Activated T-cell treated with anti-CD3 and anti-CD28 coated beads for 4 hours (primary cell): ENCODE results near the gene NKD2.
"Not testable (repeated sequence)": the region's sequence is repeated elsewhere in the genome, so short reads cannot be mapped to it uniquely, and the experiment has no call there.

Source experiments
- DNase-seq: peaks from one replicate; pipeline ENCODE4 v3.0.0-alpha.2; 2020

Gene NKD2

DNA sequence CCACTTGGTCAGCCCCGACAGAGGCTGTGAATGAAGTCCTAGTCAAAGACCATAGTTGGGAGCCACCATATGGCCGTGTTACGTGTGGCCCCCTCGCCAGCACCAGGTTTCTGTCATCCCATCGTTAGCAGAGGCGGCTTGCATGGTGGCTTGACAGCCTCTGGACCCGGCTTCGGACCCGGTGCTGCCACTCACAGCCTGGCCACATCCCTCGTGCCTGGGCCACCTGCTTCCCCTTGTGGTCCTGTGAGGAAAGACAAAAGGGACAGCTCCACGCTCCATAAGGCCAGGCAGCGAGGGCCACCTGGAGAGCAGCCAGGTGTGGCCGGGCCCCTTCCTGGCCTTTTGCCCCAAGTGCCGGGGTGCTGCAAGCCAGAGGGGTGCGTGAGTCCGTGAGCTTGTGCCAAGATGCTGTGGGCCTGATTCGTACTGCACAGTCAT, 6.2 kb downstream of the NKD2 start:
- DNase-seq = no peak

DNA sequence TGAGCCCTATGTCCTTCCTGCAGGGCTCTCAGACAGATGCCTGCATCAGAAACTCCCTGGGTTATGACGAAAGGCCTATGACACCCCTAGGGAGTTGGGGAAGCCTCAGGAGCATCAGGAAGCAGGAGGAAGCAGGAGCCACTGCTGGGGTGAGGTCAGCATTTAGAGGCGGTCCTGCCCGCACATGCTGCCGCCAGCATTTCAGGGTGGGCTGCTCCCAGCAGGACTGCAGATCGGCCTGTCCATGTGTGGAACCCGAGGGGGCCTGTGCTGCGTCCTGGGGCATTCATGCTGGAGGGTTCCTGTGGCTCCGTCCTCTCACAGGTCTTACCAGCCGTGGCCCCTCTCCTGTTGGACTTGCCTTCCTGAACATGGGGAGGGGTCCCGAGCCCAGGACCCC, 6.9 kb downstream of the NKD2 start:
- DNase-seq = no peak

DNA sequence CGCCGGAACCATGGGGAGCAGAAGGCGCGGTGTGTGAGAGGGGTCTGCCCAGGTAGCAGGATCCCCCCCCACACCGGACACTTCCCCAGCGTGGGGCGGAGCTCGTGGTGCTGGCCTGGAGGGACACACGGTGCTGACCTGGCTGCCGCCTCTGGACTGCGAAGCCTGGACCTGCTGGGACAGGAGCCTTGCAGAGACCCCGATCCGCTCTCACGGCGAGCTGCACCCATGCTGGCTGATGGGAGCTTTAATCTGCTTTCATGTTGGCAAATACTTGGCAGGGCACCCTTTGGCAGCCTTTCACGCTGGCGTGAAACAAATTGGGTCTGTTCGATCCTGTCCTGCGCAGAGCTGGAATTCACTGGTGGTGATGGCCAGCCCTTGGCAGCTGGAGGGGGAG, 7.4 kb downstream of the NKD2 start:
- DNase-seq = no peak

DNA sequence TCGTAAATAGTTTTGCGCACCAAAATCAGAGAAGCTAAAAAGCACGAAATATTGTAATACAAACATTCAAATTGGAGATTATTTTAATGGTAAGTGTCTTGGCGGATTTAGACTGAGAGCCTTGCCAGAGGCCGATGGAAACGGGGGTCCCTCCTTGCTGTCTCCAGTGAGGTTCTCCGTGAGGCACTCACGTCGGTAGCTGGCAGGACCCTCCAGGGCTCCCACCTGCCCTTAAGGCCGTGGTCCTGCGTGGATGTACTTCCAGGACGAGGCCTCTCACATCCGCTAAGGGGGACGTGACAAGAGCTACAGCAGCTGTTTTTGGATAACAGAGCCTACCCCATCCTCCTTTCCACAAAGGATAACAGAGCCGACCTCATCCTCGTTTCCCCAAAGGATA, 7.9 kb downstream of the NKD2 start:
- no peak for DNase-seq

DNA sequence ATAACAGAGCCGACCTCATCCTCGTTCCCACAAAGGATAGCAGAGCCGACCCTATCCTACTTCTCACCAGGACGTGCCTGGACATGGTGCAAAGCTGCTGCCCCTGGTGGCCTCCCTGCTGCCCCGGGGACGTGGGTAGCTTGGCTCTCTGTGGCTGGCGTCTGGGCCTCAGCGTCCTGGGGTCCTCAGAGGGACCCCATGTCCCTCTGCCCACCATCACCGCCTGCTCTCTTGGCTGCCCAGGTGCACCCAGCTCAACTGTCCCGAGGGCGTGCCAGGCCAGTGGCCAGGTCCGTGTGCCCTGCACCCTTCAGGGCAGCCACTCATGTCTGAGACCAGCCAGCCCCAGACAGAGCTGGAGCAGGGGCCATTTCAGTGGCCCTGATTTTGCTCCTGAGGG, 8.5 kb downstream of the NKD2 start:
- no peak for DNase-seq

DNA sequence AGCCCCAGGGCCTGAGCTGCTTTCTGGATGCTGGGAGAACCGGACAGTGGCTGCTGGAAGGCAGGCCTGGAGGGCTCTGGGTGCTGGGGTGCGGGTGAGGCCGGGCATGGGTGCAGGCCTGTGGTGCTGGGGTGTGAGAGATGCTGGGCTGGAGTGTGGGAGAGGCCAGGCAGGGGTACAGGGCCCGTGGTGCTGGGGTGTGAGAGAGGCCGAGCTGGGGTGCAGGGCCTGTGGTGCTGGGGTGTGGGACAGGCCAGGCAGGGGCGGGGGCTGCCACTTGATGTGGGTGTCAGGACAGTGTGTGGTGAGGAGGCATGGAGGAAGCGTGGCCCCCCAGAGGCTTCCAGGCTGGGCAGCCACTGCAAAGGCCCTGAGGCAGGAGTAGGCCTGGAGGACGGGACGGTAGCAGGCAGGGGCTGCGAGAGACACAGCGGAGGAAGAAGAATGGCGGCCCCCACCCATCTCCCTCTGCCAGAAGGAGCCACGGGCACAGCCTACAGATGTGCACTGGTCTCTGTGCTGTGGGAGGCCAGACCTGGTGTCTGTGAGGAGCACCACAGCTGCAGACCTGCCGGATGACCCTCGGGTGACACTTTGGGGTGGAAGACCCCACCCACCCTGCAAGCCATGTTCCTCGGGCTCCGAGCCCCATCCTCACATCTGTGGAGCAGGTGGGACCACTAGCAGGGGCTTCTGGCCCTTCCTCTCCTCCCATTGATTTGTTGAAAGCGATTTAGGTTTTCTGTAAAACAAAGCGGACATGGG, 9.3 kb downstream of the NKD2 start:
- no peak for DNase-seq

DNA sequence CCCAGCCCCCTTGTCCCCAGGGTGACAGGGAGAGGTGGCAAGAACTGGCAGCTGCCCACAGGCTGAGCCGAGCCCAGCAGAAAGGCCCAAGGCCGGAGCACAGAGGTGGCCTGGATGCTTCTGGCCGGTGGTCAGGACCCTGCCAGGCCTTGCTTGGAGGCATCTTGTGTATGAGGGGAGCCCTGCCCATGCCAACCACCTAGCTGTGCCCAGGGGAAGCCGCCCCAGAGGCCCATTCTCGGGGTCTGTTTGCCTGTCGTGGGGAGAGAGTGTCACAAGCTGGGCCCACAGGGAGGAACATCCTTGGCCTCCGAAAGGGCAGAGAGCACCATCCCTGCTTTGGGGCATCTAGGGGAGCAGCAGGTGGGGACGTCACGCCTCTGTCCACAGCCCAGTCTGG, 10.0 kb downstream of the NKD2 start:
- DNase-seq = no peak

DNA sequence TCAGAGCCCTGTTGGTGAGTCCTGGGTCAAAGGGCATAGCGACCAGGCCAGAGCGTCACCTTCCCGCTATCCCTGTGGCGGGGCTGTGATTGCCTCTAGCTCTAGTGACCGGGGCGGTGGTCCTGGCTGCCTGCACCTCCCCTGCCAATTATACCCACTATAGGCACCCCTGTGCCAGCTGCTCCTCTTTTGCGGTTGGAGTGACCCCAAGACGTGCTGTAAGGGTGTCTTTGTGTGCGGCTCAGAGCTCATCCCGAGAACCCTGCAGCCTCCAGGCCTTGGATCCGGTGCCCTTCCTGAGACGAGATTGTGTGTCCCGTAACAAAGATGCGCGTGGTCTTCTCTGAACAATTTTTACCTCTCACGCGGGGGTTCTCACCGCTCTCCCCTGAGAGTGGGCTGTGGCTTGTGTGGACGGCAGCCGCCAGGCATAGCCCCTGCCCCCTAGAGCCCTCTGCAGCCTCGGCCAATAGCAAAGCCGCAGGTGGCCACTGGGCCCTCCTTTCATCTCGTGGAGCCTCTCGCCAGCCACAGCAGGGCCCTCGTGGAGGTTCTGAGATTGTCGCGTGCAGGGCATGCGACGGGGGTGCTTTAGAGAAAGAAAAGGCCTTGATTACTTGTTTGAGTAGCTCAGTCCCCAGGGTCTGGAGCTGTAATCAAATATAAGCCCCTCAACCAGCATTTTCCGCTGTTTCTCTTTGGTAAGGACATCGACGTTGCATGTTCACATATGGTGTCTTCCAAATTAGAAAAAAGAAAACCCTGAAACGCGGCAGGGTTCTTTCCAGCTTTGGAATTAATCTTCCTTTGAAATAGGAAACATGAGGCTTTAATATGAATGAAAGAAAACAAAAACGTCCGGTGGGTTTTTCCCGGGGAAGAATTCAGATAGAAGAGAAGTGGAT, 10.7 kb downstream of the NKD2 start:
- no peak for DNase-seq

DNA sequence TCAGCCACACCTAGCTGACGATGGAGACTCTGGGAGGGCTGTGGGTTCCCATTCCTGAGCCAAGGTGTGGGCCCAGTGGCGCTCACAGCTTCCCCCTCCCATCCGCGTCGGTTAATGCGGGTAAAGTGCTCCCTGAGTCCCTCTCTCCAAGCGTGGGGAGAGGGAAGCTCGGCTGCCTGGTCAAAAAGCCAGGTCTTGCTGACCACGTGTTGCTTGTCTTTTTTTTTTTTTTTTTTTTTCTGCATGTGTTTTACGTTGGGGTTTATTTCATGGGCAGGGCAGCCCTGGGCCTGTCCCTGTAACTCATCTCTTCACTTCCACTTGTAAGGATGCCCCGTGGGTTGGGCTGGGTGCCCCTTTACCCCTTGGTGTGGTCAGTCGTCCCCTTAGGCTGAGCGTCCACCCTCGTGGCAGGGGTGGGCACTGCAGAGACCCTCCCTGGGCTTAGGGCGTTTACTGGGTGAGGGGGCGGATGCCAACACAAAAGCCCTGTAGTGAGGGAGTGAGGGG, 11.9 kb downstream of the NKD2 start:
- DNase-seq = no peak

DNA sequence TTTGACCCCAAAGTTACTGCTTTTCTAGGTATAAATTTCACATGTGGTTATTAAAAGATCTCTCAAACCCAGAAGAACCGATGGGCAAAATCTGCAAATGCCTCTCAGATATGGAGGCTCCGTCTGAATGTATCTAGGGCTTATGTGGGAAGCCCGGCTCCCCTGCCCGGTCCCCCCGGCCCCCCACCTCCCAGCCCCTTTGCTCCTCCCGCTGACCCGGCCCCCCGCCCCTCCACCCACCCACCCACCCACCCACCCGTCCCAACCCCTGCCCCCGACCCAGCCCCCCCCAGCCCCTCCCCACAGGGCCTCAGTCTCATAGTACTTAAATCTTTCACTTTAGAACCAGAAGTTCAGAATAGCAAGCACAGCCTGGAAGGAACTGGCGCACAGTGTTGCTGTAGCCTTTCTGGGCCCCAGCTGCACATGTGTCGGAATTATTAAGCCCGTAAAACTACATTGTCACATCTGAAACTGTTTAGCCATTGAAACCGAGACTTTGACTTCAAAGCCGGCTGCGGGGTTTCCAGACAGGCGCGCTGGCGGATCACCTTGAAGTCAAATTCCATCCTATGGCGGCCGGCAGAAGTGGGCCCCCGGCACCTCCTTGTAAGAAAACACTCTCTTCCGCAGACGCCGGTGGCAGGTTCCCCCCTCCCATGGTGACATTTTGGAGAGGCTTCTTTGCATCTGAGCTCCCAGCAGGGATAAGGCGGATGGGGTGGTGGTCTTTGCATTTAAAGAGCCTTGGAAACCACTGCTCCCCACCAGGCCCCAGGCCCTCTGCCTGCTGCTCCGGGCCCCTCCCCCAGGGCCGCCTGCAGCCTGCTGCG, 12.8 kb downstream of the NKD2 start:
- DNase-seq = no peak

DNA sequence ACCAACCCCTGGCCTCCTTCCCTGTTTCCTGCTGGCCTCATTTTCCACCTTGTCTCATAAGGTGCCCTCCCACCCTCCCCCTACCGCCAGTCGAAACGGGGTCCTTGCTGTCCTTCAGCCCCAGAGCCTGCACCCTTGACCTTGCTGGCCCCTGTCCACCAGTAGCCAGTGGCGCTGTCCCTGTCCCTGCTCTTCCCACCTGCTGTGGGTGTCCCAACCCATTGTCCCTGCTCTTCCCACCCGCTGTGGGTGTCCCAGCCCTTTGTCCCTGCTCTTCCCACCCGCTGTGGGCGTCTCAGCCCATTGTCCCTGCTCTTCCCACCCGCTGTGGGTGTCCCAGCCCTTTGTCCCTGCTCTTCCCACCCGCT, 13.4 kb downstream of the NKD2 start:
- not testable (repeated sequence) for DNase-seq

DNA sequence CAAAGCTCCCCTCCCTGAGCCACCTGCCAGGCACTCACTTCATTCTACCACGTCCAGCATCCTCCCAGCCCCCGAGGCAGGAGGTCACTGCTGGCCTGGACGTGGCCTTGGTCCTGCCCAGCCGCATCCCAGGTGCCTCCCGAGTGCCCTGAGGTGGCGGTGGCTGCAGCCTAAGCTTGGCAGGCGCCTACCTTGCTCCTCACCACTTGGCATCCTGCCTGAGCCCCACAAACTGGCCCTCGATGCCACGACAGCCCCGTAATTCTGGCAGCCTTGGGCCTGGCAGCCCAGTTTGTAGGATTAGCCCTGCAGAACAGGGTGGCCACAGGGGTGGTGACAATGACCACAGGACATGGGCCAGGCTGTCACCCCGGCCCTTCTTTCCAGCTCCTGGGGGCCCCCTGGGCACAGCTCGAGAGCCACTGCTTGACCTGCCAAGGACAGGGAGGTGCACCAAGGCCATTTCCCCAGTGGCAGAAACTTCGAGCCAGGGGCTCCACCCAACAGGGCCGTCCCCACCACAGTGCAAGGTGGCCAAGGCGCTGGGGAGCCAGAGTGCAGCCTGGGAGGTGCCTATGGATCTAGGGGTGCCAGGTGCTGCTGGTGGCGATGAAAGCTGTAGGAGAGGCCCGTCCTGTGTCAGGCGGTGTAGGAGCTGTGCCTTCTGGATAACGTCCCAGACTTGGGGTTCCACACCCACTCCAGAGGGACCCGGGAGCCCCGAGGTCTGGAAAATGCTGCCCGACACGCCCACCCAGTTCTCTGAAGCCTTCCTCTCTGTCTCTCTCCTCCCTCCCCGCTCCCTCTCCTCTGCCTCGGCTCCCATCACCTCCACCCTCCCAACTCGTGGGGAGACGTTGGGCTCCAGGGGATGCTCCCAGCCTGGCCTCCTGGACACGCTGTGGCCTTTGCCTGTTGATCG, 18.4 kb downstream of the NKD2 start:
- no peak for DNase-seq

DNA sequence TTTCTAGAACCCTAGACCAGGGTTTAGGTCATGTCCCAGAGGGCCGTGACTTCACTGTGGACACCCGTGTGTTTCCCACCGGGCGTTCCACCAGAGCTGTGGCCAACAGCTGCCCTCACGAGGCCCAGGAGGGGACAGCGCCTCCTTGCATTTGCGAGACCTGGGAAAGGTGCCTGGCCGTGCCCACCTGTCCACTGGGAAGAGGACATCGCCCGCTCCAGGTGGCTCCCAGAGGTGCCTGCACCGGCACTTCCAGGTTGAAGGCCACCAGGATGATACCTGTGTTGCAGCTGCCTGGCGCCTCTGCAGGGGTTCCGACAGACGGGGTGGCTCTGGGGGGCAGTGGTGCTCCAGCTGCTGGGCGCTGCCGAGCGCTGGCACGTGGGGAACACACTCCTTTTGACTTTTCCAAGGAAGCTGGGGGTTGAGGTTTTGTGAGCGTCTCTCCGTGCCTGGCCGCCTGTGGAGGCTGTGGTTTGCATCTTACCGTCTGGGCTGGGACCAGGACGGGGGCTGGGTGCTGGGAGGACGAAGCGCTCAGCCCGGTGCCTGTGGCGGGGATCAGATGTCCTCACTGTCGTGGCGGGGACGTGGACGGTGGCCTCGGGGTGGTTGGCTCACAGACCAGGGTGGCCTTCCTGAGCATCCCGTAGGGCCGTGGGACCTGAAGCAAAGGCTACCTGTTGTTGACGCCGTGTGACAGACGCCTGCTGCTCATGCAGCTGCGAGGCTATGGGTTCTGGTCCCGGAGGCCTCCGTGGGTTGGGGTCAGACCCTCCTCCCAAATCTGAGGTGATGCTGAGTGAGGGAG, 19.2 kb downstream of the NKD2 start:
- no peak for DNase-seq

DNA sequence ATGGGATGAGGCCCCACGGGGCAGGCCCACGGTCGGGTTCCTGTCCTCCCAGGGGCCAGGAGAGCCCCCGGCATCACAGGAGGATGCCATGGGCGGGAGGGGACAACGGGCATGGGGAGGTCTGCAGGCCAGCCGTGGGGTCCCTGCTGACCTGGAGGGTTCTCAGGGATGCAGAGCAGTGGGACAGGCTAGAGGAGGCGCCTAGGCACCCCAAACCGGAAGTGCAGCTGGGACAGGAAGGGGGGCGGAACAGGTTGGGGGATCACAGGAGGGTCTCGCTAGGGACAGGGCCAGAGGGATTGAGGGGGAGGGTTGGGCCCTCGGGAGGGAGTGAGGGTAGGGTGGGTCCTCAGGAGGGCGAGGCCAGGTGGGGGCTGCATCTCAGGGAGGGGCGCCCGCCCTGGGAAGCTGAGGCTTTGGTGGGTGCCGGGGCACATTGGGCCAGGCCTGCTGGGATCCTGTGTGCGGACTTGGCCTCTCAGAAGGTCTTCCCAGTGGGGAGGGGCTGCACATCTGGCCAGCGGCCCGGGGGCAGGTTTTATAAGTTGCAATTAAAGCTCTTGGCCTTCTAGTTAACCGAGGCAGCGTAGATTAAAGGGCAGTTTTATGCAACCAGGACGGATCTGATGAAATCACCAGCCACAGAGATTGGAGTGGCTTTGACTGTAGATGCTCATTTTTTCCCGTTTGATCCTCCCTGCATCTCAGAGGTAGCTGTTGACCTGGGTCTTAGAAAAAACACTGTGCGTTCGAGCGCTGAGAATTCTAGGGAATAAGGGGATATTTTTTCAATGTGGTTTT, 20.1 kb downstream of the NKD2 start:
- DNase-seq = no peak

DNA sequence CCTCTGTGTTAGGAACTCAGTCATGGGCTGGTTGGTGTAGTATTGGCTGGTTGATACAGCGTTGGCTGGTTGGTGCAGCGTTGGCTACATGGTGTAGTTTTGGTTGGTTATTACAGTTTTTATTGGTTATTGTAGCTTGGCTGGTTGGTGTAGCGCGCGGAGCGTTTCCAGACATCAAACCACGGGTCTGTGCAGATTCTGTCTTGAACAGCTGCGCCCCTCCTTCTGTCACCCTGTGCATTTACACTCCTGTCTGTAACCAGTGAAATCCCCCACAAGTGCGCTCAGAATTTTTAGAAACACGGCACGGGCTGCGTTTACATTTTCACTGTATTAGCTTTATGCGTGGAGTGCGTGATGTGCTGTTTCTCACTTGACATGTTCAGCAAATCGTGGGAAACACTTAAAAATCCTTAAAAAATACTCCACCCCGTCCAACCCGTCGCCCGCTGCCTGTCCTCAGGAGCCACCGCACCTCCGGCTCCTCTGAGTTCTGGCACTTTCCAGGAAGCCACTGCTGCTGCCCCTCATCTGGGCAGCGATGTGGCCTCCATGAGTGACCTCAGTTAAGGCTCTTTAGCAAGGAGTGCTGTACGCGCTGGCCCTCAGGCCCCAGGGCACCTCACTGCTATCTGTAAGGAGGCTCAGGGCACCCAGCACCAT, 20.8 kb downstream of the NKD2 start:
- no peak for DNase-seq

DNA sequence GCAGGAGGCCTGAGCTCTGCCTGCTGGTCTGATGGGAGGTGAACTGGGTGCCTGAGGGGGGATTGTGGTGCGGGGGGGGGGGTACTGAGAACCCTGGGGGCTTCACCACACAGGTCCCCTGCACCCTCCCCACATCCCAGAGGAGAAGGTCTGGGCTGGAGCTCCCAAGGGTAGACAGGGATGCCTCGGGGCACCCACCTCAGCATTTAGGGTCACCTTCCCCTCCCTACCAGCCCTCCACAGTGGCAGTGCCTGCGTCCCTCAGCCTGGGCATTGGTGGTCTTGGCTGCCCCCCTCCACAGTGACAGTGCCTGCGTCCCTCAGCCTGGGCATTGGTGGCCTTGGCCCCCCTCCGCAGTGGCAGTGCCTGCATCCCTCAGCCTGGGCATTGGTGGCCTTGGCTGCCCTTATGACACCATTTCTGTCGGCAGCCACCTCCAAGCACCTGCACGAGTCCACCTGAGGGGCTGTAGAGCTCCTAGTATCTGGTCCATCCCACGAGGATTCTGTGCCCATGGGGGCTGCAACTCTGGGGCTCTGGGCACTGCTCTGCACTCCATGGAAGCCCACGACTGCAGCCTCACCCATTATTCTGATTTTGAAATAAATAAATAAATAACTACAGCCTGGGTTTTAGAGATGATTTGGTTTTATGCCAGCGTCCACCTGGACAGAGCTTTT, 21.5 kb downstream of the NKD2 start:
- no peak for DNase-seq

DNA sequence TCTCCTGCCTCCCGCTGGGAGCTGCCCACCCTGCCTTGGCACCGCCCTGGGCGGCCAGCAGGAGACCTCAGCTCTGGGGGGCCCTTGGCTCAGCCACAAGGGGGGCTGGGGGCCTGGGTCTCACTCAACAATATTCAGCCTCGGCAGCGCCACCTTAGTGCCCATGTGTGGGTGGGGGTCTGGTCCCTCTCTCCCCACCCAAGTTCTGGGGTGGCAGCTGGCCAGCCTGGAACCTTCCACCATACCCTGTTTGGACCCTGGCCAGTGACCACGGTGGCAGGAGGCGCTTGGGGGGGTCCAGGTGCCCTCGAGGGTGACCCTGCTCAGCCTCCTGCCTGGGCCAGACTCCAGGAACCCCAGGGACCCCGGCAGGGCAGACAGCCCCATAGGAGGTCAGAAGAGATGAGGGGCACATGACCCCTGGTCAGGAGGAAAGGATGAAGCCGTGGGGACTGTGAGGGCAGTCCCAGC, 22.2 kb downstream of the NKD2 start:
- DNase-seq = no peak

DNA sequence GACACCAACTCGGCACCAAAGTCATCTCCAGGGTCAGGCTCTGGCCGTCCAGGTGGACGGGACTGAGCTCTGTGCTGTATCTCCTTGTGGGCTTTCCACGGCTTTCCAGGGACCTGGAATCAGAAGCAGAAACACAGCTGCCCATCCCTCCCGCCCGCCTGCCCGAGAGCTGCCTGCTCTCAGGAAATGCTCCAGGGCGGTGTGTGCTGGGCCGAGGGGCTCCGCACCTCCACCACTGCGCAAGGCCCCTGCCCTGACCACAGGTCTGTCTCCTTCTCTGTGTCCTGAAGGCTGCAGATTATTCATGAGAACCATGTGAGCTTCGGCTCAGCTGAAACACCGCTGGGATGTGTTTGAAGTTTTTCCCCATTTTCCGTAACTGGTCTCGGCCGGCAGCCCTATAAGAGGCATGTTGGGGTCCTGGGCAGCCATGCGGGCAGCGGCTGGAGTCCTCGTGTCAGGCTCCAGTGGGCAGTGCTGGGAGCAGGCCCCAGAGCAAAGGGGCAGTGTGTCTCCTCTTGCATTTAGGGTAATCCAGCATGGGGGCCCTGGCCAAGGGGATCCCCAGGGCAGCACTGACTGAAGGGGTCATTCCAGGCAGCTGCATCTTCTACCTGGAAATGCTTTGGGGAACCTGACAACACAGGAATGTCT, 22.8 kb downstream of the NKD2 start:
- DNase-seq = no peak
